ENCODE results near the gene MRGPRG.
"Not testable (repeated sequence)": the region's sequence is repeated elsewhere in the genome, so short reads cannot be mapped to it uniquely, and the experiment has no call there.

Gene MRGPRG, protein sequence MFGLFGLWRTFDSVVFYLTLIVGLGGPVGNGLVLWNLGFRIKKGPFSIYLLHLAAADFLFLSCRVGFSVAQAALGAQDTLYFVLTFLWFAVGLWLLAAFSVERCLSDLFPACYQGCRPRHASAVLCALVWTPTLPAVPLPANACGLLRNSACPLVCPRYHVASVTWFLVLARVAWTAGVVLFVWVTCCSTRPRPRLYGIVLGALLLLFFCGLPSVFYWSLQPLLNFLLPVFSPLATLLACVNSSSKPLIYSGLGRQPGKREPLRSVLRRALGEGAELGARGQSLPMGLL

DNA sequence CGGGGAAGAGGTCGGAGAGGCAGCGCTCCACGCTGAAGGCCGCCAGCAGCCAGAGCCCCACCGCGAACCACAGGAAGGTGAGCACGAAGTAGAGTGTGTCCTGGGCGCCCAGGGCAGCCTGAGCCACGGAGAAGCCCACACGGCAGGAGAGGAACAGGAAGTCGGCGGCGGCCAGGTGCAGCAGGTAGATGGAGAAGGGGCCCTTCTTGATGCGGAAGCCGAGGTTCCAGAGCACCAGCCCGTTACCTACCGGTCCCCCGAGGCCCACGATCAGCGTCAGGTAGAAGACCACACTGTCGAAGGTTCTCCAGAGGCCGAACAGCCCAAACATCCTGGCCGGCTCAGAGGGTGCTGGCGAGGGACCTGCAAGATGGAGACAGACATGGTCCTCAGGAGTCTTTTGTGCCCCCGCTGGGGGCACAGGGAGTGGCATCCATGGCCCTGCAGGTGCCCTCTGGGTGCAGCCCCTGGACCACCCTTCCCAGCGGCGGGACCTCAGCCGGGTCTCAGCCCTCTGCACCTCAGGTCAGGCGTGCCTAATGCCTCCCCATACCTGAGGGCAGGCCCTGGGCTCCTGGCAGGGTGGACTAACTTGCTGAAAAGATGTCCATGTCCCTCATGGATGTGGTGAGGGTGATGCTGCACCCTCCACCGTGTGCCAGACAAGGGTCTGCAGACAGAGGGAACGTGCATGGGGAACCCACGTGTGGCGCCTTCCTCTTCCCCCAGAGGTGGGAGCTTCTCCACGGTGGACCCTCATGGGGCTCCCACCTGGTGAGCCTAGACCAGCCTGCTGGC is at the start of gene MRGPRG:
Gene MRGPRG (minus strand): TSS at position 331 of the 798 bp plus-strand sequence. CDS start 0 bp downstream, at position 331.
- DNase-seq: no peak

DNA sequence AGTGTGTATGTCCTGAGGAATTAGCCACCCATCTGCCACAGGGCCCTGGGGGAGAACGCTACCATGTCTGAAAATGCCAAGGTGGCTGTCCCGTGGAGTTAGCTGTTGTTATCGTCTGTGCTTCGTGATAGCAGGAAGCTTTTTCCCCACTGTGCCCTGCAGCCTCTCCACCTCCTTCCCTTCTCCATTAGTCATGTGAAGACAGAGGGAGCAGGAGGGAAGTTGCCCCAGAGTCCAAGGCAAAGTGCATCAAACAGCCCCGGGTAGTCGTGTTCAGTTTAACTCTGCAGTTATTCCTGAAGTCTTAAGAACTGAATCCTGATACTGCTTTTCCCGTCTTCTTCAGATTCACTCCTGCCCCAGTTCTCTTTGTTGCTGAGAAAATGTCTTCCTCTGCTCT is 43.9 kb upstream of the MRGPRG start:
- DNase-seq: not testable (repeated sequence)

DNA sequence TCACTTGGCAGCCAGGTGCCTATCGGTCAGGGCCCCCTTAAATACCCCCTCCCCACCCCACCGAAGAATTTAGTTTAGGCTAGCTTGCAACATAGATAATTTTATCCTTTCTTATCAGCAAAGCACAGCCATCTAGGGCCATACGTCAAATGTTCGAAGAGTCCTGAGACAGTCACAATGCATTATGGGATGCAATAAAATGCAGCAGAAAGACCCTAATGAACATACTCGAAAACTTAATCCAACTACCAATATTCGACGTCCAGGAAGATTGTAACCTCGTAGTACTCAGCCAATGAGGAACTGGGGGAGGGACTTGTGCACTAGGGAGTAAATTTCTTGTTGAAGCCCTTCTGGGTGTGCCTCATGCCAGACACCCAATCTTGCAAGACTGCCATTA is 43.2 kb upstream of the MRGPRG start:
- DNase-seq: not testable (repeated sequence)

DNA sequence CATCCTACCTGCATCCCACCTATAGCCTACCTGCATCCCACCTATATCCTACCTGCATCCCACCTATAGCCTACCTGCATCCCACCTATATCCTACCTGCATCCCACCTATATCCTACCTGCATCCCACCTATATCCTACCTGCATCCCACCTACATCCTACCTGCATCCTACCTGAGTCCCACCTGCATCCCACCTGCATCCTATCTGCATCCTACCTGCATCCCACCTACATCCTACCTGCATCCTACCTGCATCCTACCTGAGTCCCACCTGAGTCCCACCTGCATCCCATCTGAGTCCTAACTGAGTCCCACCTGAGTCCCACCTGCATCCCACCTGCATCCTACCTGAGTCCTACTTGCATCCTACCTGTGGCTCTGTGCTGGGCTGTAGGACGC is 38.9 kb upstream of the MRGPRG start:
- DNase-seq: not testable (repeated sequence)

DNA sequence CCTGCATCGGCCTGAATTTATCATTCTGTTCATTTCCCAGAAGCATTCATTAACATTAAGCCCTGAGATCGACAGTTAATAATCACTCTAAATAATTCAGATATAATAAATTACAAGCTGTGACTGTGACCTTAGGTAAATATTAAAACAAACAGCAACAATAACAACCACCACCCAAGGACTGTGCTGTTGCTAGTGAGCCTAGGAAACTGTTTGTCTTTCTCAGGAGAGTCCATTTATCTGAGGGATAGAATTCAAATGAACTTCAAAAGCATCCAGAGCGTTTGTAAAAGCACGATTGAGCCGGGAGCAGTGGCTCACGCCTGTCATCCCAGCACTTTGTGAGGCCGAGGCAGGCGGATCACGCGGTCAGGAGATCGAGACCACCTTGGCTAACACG is 36.6 kb upstream of the MRGPRG start:
- DNase-seq: not testable (repeated sequence)

DNA sequence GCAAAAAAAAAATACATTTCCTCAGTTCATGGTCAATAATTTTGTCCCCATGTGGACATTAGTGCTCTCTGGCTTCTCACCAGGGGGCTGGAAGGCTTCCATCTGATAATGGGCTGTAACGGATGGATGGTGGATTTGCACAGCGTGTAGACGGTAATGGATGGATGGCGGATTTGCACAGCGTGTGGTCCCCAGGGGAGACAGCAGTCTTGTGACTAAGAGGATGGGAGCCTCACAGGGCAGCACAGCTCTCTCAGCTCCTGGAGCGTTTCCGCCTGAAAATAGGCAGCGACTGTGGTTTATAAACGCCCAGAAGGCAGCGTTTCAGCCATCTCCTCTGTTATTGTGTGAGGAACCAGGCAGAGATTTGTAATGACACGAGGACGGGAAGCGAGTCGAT is 36.2 kb upstream of the MRGPRG start:
- DNase-seq: not testable (repeated sequence)

DNA sequence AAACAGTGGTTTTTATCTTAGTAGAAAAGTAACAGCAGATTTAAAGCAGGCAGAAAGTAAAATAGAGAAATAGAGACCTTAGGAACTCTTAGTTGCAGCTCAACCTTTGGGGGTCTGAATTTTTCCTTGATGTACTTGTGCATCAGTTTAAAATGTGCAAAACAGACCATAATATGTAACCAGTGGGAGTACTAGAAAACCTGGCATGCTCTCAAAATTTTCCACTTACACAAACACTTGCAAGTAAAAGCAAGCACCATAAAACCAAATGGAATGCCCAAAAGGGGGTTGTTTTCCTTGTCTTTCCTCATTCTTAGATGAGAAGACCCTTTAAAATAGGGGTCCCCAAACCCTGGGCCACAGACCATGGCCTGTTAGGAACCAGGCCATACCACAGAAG is 26.5 kb upstream of the MRGPRG start:
- no peak for DNase-seq

DNA sequence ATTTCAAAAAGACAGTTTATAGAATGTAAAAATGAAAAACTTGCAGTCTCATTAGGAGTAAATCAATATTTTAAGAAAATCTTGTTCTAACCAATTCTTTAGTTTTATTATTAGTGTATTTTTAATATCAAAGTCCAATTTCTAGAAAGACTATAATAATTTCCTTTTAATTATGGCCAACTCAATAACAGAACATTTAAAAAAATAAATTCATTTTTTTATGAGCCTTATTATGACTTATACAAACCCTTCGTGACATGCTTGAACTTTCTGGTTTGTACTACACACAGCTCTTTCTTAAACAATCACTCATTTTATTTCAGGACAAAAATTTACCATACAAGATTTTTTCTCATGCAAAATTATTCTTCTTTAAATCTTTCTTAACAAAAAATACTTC is 25.3 kb upstream of the MRGPRG start:
- DNase-seq: no peak

DNA sequence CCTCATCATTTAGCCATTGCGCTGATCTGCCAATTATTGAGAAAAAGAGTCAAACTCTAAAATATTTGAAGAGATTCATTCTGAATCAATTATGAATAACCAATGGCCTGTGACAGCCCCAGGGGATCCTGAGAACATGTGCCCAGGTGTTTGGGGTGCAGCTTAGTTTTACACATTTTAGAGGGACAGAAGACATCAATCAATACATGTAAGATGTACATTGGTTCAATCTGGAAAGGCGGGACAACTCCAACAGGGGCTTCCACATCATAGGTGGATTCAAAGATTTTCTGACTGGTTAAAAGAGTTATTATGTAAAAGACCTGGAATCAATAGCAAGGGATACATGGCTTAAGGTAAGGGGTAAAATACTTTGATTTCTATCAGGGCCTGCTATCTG is 18.5 kb upstream of the MRGPRG start:
- no peak for DNase-seq

DNA sequence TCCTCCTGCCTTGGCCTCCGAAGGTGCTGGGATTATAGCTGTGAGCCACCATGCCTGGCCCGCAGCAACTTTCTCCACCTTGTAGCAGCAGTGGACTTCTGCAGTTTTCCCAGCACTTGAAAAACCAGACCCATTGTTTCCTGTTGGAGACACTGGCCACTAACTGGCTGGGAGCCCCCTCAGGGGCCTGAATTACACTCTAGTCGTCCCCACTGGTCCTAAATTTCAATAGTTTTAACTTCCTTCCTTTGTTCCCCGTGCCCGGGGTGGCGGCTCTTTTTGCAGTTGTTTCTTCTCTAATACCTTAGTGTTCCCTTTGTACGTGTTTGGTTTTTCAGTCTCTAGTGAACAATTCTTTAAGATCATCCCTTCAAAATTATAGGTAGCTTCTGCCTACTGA is 16.2 kb upstream of the MRGPRG start:
- DNase-seq: no peak

DNA sequence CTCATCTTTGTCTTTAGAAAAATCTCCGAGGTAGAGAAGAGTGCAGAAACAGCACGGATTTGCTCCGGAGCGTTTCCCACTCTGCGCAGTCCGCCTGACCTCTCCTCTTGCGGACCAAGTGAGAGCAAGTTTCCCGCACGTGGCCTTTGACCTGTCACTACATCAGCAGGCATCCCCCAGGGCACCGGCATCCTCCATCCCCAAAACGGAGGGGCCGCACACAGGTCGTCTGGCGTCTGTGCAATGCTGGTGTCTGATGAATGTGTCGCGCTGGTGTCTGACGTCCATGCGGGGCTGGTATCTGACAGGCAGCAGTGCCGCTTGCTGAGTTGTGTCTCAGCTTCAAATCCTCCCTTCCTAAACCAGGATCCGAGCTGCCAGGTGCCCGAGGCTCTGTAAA is 14.3 kb upstream of the MRGPRG start:
- DNase-seq: no peak

DNA sequence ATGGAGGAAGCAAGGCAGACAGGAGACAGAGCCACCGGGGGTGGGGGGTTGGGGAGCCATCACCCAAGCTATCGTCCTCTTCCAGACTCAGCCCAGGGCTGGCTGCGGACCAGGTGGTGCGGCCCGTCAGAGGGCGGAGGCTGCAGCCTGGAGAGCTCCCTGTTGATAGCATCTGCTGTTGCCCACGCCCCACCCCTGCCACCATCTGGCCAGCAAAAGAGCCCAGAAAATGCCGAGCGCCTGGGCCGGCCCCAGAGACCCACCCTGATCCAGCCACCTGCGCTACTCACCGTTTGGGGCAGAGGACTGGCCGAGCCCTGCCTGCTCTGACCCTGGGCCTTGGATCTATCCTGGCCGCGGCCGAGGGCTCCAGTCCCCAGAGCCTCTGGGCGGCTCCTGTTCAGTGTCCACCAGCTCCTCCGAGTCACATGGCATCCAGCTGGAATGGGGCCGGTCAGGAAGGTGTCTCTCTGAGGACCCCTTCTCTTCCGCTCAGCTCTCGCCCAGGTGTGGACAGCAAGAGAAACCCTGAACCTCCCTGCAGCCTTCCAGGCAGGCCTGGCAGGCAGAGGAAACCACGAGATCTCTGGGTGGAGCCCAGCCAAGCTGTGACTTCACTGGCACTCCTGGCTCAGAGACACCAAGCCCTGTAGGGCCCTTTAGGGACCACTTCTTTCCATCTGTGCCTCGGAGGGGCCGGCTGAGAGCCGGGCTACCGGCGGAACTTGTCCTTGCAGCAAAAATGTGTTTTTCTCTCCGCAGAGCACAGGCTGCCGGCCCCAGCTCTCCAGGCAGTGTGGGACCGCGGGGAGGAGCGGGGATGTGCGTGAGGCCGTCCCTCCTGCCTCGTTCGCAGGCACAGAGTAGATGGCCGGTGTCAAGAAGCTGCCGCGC is 13.5 kb upstream of the MRGPRG start, which contains the start of gene MRGPRE:
Gene MRGPRE (minus strand): TSS at position 567 of the 894 bp plus-strand sequence. CDS start 3,618 bp downstream, outside the sequence.
- DNase-seq: no peak

DNA sequence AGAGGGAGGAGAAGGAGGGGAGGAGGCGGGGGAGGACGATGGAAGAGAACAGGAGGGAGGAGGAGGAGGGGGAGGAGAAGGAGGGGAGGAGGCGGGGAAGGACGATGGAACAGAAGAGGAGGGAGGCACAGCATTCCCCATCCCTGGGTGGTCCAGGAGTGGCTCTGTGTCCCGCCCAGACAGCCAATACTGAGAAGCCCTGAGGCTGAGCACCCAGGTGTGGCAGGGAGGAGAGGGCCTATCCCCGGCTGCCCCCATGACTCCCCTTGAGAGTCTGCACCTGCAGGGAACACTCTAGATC is 12.9 kb upstream of the MRGPRG start:
- no peak for DNase-seq

DNA sequence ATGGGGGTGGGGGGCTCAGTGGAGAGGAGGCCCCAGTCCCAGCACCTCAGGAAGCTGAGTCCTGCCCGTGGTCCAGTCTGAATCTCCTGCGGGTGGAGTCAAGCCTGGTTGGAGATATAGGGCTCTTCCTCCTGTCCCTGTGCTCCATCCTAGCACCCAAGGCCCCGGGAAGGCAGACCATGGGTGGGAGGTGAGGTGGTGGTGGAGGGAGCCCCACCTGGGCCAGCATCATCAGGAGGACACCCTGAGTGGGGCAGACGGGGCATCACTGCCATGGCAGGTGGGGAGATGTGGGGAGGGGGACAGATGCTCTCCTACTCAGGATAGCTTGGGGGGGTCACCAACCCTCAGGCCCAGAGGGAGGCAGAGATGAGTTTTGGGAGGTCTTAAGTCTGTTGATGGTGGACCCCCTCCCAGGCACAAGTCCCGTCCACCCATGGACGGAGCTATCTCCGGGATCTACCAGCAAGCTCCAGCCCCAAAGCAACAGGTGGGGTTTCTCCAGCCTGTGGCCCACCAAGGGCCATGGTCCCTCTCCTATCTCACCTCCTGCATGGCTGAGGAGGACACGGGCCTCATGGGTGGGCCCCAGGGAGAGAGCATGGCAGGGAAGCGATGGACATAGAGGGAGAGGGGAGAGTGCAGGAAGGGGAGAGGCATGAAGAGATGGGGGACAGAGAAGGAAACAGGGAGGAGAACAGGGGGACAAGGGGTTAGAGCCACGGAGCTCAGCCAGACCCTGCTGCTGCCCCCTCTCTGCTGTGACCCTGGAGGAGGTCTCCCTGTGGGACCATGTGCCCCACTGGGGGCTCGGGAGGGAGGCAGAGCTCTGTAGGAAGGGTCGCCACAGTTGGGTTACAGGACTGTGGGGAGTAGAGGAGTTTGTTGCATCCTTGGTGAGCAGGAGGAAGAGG is 12.3 kb upstream of the MRGPRG start:
- DNase-seq: no peak

DNA sequence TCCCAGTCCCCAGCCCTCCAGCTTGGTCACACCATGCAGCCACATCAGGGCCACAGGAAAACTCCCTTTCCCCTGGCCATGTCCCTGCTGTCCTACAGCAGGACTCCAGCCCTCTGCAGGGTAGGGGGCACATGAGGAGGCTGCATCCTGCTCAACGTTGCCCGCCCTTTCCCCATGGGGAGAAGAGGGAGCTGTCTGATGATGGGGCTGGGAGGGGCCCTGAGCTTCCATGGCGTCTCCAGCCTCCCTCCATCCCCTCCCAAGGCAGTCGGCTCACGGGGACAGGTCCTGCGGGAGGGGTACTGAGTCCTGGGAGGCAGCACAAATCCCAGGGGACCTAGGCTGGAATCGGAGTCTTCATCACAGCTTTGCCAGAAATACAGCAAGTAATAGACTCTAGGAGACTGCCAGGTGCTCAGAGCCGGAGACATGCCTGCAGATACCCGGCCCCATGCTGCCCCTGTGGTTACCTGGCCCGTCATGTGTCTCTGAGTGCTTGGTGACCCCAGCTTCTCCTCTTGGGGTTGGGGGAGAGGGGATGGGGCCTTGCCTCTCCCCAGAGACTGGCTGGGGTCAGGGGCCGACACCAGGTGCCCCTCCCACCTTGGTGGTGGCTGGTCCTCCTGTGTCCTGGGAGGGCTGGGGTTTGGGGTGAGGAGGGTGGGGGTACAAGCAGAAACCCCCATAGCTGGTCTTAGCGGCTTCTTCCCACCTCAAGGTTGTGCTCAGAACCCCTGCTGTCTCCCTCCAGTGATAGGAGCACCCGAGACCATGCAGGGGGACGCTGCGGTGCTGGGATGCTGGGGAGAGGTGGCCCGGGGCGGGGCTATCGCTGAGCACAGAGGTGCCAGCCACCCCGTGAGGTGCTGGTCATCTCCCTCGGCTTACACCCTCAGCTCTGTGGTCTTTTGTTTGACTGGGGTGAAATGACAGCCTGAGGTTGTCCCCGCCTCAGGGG is 11.3 kb upstream of the MRGPRG start:
- no peak for DNase-seq

DNA sequence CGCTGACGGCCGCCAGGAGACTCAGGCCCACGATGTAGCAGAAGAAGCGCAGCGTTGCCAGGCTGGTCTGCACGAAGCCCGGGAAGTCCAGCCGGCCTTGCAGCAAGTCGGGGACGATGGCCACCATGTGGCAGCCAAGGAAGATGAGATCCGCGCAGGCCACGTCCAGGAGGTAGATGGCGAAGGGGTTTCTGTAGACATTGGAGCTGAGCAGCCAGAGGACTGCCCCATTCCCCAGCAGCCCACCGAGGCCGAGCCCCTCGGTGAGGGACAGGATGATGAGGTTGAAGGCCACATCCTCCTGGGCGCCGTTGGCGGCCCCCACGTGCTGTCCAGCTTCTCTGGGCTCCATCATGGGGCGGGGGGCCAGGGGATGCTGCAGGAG is 9.8 kb upstream of the MRGPRG start:
- no peak for DNase-seq

DNA sequence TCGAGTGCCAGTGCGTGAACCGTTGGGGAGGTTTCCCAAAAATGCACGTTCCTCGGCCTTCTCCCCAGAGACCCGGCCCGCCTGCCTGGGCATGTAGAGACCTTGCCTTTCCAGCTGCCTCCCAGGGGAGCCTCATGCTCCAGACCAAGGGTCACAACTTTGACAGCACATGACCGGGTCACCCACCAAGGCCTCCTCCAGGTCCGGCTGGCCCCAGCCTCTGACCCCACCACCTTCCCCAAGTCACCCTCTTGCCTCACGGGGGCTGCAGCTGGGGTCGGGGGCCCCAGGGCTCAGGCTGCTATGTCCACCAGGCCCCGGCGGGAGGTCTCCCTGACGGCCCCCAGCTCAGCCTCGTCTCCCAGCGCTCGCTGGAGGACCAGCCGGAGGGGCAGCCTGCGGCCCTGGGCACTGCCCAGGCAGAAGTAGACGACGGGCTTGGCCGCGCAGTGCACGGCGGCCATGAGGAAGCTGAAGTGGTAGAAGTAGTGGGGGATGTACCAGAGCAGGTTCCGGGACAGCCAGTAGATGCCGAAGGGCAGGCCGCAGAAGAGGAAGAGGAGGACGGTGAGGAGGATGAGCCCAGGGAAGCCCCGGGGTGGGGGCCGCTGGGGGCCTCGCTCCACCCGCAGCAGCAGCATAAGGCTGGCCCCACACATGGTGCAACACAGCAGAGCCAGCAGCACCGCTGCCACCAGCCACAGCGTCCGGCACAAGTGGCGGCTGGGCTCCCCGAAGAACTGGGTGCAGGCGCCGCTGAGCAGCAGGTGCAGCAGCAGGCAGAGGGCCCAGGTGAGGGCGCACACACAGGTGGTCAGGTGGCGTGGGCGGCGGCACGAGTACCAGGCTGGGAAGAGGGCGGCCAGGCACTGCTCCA is 9.2 kb upstream of the MRGPRG start:
- no peak for DNase-seq

DNA sequence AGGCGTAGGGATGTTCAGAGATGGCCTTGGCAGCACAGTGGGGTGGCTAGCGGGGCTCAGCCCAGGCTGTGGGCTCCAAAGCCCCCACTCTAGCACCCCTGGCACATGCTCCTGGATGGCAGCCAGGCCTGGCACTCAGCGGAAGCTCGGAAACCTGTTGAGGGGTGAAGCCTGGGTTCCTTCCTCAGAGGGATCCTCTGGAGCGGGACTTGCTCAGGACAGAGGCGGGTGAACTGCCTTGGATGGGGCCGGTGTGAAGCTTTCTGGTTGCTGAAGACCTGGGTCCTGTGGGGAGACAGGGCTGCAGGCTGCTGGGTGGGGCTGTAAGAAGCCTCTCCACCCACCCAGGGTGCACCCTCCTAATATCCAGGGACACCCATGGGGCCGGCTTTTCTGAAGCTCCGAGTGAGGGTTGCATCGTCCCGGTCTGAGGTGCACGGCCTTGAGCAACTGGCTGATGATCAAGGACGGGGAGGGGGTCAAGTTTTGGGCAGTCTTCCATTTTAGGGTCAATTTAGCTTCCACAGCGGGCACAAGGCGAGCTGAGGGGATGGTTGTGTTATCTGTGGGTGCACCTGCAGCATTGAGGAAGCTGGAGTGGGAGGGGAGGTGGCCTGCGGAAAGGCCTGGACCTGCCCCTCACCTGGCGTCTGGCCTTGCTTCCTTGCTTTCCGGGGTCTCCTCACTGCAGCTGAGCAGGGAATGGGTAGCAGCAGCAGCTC is 8.4 kb upstream of the MRGPRG start:
- no peak for DNase-seq

Measured in GDM1 (cell line).